Fibroblast of skin of left biceps (primary cell): ENCODE data around the gene ZNF227.
"Not testable (repeated sequence)": the region's sequence is repeated elsewhere in the genome, so short reads cannot be mapped to it uniquely, and the experiment has no call there.

ENCODE experiments used
- DNase-seq, 2 experiments: peaks; one replicate each; pipeline ENCODE4 v3.0.0-alpha.2; 2013; ENCODE audit warnings: low read depth in 2 of 2

ZNF227 gene

GRCh38 chr19:44252332-44252731 is 40.0 kb downstream of the ZNF227 start:
- not testable (repeated sequence) for DNase-seq

- not testable (repeated sequence) for DNase-seq
Measured at GRCh38 chr19:44253392-44253791, 41.1 kb downstream of the ZNF227 start.

GRCh38 chr19:44254496-44254895 is 42.2 kb downstream of the ZNF227 start:
- no peak for DNase-seq

- DNase-seq, result no peak
Measured at GRCh38 chr19:44255705-44256411, 43.5 kb downstream of the ZNF227 start.

GRCh38 chr19:44258136-44258535 is 45.8 kb downstream of the ZNF227 start:
- no peak for DNase-seq

GRCh38 chr19:44258835-44259413 is 46.6 kb downstream of the ZNF227 start:
- DNase-seq, result no peak

- DNase-seq, result no peak
Measured at GRCh38 chr19:44260343-44260681, 48.0 kb downstream of the ZNF227 start.

- DNase-seq, result no peak
Measured at GRCh38 chr19:44260695-44261446, 48.5 kb downstream of the ZNF227 start.

- DNase-seq, result no peak
Measured at GRCh38 chr19:44277331-44277730, 65.0 kb downstream of the ZNF227 start.

GRCh38 chr19:44278181-44278690 is 65.9 kb downstream of the ZNF227 start:
- no peak for DNase-seq

- DNase-seq, result no peak
Measured at GRCh38 chr19:44280916-44281315, 68.6 kb downstream of the ZNF227 start.

- DNase-seq, result no peak
Measured at GRCh38 chr19:44282846-44283245, 70.5 kb downstream of the ZNF227 start.

- no peak for DNase-seq
Measured at GRCh38 chr19:44284968-44285367, 72.6 kb downstream of the ZNF227 start.
